Activated B cell treated with CpG ODN at 0.5 μM for 24 hours (primary cell): ENCODE results near the gene DDX39B. TPM values are rescaled to one million over a fixed set of nuclear protein-coding genes. Genes with fewer than 3 reads are reported as not detected.

ENCODE experiments used
- ATAC-seq: fragments of 200-7000 bp; cut with Tn5 transposase; one replicate; pipeline ENCODE4 v1.10.0; 2021; ENCODE audit warnings: low read depth, mild to moderate bottlenecking, moderate library complexity
- CTCF ChIA-PET: fragments of 350-600 bp; sonication (Branson Sonifier 250); formaldehyde crosslinking; loops from one replicate; lab custom pipeline; 2021; ENCODE audit warnings: antibody characterized with exemption; lab: Charles Lee
- POLR2A ChIA-PET: fragments of 350-600 bp; sonication (Branson Sonifier 250); formaldehyde crosslinking; loops from one replicate; lab custom pipeline; 2021; ENCODE audit warnings: antibody characterized with exemption; lab: Charles Lee
- DNase-seq: peaks from one replicate; pipeline ENCODE4 v3.0.0; 2022
- H3K27ac Mint-ChIP-seq: one replicate; pipeline ENCODE4 v1.8.0; 2020; ENCODE audit warnings: mixed read lengths
- H3K27me3 Mint-ChIP-seq: one replicate; pipeline ENCODE4 v1.8.0; 2021; ENCODE audit warnings: mixed read lengths
- H3K36me3 Mint-ChIP-seq: one replicate; pipeline ENCODE4 v1.8.0; 2021; ENCODE audit warnings: low read depth, mixed read lengths
- H3K4me1 Mint-ChIP-seq: one replicate; pipeline ENCODE4 v1.8.0; 2021; ENCODE audit warnings: mixed read lengths
- H3K4me3 Mint-ChIP-seq: one replicate; pipeline ENCODE4 v1.8.0; 2020; ENCODE audit warnings: mild to moderate bottlenecking, mixed read lengths
- H3K9me3 Mint-ChIP-seq: one replicate; pipeline ENCODE4 v1.8.0; 2020; ENCODE audit warnings: mixed read lengths
- CTCF ChIP-seq: fragments of 200-600 bp; IDR thresholded peaks from one replicate; pipeline ENCODE4 v1.8.0; 2022; ENCODE audit warnings: antibody characterized with exemption, mild to moderate bottlenecking
- intact Hi-C: fragments of 100-400 bp; cut with micrococcal nuclease; formaldehyde crosslinking; loops from one replicate; pipeline ENCODE4 v1.15.1; 2024
- total RNA-seq: library from RNA; stranded (reverse); gene quantifications from 2 replicates; pipeline ENCODE4 v1.2.3, GENCODE V29; 2022

Gene DDX39B
- total RNA-seq, 1 donor from 2014 or later, result 484 TPM

DNA sequence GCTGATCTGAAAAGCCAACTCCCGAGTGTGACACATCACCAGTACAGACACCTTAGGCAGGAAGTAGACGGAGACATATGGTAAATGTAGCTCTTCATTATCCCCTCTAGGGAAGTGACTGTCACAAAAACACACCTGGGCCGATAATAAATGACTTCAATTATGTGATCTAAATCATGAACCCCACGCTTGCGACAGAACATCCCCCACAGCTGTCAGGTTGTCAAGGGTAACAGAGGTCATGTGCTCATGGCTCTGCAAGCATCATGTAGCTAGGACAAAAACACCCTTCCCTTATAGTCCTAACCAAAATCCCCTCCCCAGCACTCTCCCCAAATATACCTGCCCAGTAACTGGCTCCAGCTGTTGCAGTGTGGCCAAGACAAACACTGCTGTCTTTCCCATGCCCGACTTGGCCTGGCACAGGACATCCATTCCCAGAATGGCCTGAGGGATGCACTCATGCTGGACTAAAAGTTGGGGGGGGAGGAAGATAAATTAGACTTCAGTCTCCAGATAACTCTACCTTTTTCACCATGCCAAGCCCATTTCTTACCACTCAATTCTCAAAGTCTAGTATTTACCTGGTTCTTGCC lies 2.9 kb downstream of the DDX39B start:
- Mint-ChIP-seq H3K9me3 (no peaks in the 10 kb centered on the region), H3K4me3 (peak overlapping the region; percentile 98), H3K27me3 (no peaks in the 10 kb centered on the region), H3K27ac (peak overlapping the region; percentile 24), H3K4me1 (peaks cover 53% of the 10 kb centered on the region), H3K36me3 (peaks cover 79% of the 10 kb centered on the region)
- ATAC-seq, result no peak
- intact Hi-C loops, result no loop called here
- DNase-seq, result no peak
- CTCF ChIA-PET, result interaction anchor here (2.0 kb wide), 1 partner anchor 60 kb away, joined by 4 read pairs; no protein-coding TSS in a partner anchor
- POLR2A ChIA-PET, result interaction anchor here (1.0 to 4.6 kb wide), 3 partner anchors 41 to 113 kb away, joined by 3 to 41 read pairs (median 5); partner anchors contain the start of genes BAG6 and MICB
- TF ChIP-seq CTCF, result no peak

GRCh38 chr6:31535538-31536324 lies 6.1 kb downstream of the DDX39B start:
- H3K4me1 Mint-ChIP-seq, result peaks cover 35% of the 10 kb centered on the region
- no peak for TF ChIP-seq CTCF

GRCh38 chr6:31534521-31535040 lies 7.2 kb downstream of the DDX39B start:
- no peak for TF ChIP-seq CTCF
- Mint-ChIP-seq H3K9me3 (no peaks in the 10 kb centered on the region), H3K27ac (no peak overlapping the region), H3K4me1 (peaks cover 24% of the 10 kb centered on the region), H3K4me3 (no peak overlapping the region), H3K36me3 (peaks cover 92% of the 10 kb centered on the region), H3K27me3 (no peaks in the 10 kb centered on the region)
- ATAC-seq, result no peak
- CTCF ChIA-PET, result no interaction called here
- no peak for DNase-seq
- intact Hi-C loops, result no loop called here
- POLR2A ChIA-PET, result no interaction called here

More at GRCh38 chr6:31535538-31536324, 6.1 kb downstream of the DDX39B start:
- CTCF ChIA-PET, result interaction anchor here (1.5 kb wide), 1 partner anchor 15 kb away, joined by 3 read pairs; no protein-coding TSS in a partner anchor
- POLR2A ChIA-PET, result interaction anchor here (0.9 kb wide), 1 partner anchor 38 kb away, joined by 3 read pairs; the partner anchor contains the start of gene MICB
- Mint-ChIP-seq H3K9me3 (no peaks in the 10 kb centered on the region), H3K27me3 (no peaks in the 10 kb centered on the region), H3K4me3 (no peak overlapping the region), H3K27ac (no peak overlapping the region), H3K36me3 (peaks cover 92% of the 10 kb centered on the region)
- intact Hi-C loops, result no loop called here
- DNase-seq (no peak), ATAC-seq (no peak)

DNA sequence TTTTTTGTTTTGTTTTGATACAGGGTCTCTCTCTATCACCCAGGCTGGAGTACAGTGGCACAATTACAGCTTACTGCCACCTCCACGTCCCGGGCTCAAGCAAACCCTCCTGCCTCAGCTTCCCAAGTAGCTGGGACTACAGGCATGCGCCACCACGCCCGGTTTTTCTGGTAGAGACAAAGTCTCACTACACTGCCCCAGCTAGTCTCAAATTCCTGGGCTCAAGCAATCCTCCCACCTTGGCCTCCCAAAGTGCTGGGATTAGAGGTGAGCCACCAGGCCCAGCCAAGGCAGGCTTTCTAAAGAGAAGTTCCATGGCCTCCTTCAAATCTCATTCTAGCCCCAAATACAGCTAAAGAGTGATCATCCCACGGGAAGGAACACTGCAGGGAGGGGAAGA lies 7.8 kb downstream of the DDX39B start:
- no peak for ATAC-seq
- CTCF ChIA-PET, result no interaction called here
- no peak for TF ChIP-seq CTCF
- intact Hi-C loops, result no loop called here
- Mint-ChIP-seq H3K27me3 (no peaks in the 10 kb centered on the region), H3K9me3 (no peaks in the 10 kb centered on the region), H3K27ac (no peak overlapping the region), H3K4me3 (no peak overlapping the region), H3K36me3 (peaks cover 89% of the 10 kb centered on the region), H3K4me1 (peaks cover 18% of the 10 kb centered on the region)
- POLR2A ChIA-PET, result no interaction called here
- DNase-seq, result no peak

DNA sequence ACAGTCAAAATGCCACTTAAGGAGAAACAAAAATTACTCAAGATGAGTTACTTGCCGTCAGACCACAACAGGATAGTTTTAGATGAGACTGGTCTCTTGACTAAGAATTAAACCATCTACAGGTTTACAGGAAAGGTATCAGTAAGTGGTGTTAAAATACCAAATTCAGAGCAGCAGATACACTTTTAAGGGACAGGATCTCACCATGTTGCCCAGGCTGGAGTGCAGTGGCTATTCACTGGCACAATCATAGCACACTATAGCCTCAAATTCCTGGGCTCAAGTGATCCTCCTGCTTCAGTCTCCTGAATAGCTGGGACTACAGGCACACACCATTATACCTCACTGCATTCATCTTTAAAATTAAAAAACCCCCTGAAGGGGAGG lies 8.4 kb downstream of the DDX39B start:
- no peak overlapping the region for H3K4me3 Mint-ChIP-seq

More for the DNA sequence above, 8.4 kb downstream of the DDX39B start:
- CTCF ChIA-PET, result no interaction called here
- H3K27ac Mint-ChIP-seq, result no peak overlapping the region
- H3K4me1 Mint-ChIP-seq, result peaks cover 13% of the 10 kb centered on the region
- ATAC-seq, result no peak
- intact Hi-C loops, result no loop called here
- H3K27me3 Mint-ChIP-seq, result no peaks in the 10 kb centered on the region
- no peaks in the 10 kb centered on the region for H3K9me3 Mint-ChIP-seq
- DNase-seq, result no peak
- POLR2A ChIA-PET, result no interaction called here
- H3K36me3 Mint-ChIP-seq, result peaks cover 86% of the 10 kb centered on the region
- TF ChIP-seq CTCF, result no peak
